Colonic mucosa (tissue), 4 donors: ENCODE results near the gene ANKRD63. TPM values are rescaled to one million over a fixed set of nuclear protein-coding genes. Genes with fewer than 3 reads are reported as not detected.
A peak's percentile ranks its signal among the peaks of the same experiment; 100 is the strongest.

ENCODE experiments used
- DNase-seq: peaks from one replicate; pipeline ENCODE4 v3.0.0-alpha.2; 2020
- H3K27ac ChIP-seq: fragments of 200-600 bp; one replicate; pipeline ENCODE4 v1.8.0; 2021
- H3K27me3 ChIP-seq: fragments of 200-600 bp; one replicate; pipeline ENCODE4 v1.8.0; 2021
- H3K36me3 ChIP-seq: fragments of 200-600 bp; one replicate; pipeline ENCODE4 v1.8.0; 2021
- H3K4me1 ChIP-seq: fragments of 200-600 bp; one replicate; pipeline ENCODE4 v1.8.0; 2021; ENCODE audit warnings: mild to moderate bottlenecking
- H3K4me3 ChIP-seq: fragments of 200-600 bp; one replicate; pipeline ENCODE4 v1.8.0; 2021
- H3K9ac ChIP-seq, 2 donors: one replicate each; pipeline ENCODE4 v1.7.0; 2013; ENCODE audit warnings: control low read depth in 2 of 2, low read depth in 2 of 2, low read length in 2 of 2
- H3K9me3 ChIP-seq: fragments of 200-600 bp; one replicate; pipeline ENCODE4 v1.8.0; 2021
- intact Hi-C: fragments of 100-400 bp; cut with DNase I; formaldehyde crosslinking; loops from one replicate; pipeline ENCODE4 v1.14.1; 2022
- total RNA-seq, 2 donors: library from RNA; stranded (reverse); fragmentation: NEBNext Ultra II Directional in 1 of 2; extraction: Animal tissue kit (Norgen Biotek cat#: 25700) in 1 of 2; gene quantifications; one replicate each; pipeline ENCODE4 v1.2.1, GENCODE V29; 2021
- TF ChIP-seq, protein P1 (sequence below): fragments of 200-600 bp; IDR thresholded peaks from one replicate; pipeline ENCODE4 v1.8.0; 2022; ENCODE audit warnings: antibody characterized with exemption, mild to moderate bottlenecking
- donor health status: healthy.
- donor health status: DM: no; HTN: no; CAD: no.
- donor health status: DM: no; HTN: no; CAD: no.

The ANKRD63 gene
- total RNA-seq, 2 donors from 2014 or later = not detected

DNA sequence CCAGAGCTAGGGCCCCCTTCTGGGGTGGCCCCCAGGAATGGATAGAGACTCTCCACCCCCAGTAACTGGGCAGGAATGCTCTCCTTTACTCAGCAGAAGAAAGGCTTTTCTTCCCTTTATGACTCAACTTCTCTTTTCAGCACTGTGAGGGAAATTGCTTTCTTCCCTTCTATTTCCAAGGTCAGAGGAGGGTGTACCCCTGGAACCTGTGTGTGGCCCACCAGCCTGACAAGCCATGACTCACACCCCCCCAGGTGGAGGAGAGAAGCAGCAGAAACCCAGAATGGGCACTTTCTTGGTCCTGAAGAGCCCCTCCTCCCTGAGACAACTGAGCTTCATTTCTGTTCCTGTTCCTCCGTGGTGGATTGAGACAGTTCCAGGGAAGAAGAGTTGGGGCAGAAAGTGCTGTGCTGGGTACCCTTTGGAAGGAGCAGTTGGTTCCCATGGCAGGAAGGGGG lies 2.7 kb upstream of the ANKRD63 start:
- Histone ChIP-seq H3K9me3 (no peaks in the 10 kb centered on the region), H3K27me3 (peaks cover 33% of the 10 kb centered on the region), H3K36me3 (no peaks in the 10 kb centered on the region), H3K27ac (no peak overlapping the region), H3K4me1 (peaks cover 10% of the 10 kb centered on the region), H3K9ac (no peak overlapping the region), H3K4me3 (no peak overlapping the region)
- TF ChIP-seq, protein P1, sequence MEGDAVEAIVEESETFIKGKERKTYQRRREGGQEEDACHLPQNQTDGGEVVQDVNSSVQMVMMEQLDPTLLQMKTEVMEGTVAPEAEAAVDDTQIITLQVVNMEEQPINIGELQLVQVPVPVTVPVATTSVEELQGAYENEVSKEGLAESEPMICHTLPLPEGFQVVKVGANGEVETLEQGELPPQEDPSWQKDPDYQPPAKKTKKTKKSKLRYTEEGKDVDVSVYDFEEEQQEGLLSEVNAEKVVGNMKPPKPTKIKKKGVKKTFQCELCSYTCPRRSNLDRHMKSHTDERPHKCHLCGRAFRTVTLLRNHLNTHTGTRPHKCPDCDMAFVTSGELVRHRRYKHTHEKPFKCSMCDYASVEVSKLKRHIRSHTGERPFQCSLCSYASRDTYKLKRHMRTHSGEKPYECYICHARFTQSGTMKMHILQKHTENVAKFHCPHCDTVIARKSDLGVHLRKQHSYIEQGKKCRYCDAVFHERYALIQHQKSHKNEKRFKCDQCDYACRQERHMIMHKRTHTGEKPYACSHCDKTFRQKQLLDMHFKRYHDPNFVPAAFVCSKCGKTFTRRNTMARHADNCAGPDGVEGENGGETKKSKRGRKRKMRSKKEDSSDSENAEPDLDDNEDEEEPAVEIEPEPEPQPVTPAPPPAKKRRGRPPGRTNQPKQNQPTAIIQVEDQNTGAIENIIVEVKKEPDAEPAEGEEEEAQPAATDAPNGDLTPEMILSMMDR = no peak
- DNase-seq = no peak
- intact Hi-C loops = no loop called here

DNA sequence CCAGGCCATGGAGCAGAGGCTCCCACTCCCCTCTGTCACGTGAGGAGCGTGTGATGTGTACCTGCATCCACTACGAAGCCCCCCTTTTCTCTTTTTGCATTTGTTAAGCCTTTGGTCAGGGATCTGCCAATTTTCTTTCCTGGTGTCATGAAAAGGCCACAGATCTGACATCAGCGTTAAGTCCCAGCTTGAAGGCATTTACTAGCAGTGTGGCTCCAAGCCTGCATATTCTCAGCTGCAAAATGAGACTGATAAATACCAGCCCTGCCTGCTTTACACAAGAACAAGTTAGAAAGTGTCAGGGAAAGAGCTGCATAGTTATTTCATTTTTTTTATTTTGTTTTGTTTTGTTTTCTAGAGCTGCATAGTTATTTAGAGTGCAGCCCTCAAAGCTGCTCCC lies 2.3 kb upstream of the ANKRD63 start:
- H3K36me3 ChIP-seq = no peaks in the 10 kb centered on the region
- H3K27ac ChIP-seq = no peak overlapping the region
- H3K4me1 ChIP-seq = peaks cover 10% of the 10 kb centered on the region
- H3K27me3 ChIP-seq = peaks cover 38% of the 10 kb centered on the region
- H3K9me3 ChIP-seq = no peaks in the 10 kb centered on the region
- no peak overlapping the region for H3K9ac ChIP-seq
- no peak for DNase-seq
- no peak overlapping the region for H3K4me3 ChIP-seq
- TF ChIP-seq, protein P1 = no peak
- intact Hi-C loops = no loop called here

DNA sequence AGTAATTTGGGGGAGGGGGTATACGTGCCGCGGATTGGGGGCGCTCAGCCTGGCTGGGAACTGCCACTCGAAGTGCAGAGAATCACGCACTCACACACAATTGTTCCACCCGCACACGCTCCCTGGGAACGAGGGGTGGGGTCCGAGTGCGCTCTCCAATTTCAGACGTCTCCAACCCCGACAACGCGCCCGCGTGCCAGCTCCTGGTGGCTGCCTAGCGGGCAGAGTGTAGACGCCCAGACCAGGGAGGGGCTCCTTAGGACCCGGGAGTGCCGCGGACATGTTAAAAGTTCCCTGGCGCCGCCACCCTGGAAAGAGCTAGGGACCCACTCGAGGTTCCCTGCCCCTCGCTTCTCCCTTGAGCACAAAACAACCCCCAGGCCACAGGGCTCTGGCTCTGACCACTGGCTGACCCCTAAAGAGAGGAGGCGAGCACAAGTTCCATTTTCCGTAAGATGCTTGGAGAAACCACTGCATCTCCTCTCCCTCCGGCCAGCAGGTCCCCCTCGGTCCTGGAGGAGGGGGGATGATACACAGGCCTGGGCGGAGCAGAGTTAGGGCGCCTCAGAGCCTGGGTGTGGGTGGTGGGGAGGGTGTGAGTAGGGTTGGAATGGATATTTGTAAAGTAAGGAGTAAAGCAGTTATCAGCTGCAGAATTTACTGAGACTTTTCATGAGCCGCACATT lies 894 bp upstream of the ANKRD63 start:
- peaks cover 44% of the 10 kb centered on the region for H3K27me3 ChIP-seq
- peaks cover 14% of the 10 kb centered on the region for H3K4me1 ChIP-seq
- no peak overlapping the region for H3K4me3 ChIP-seq
- intact Hi-C loops = no loop called here
- TF ChIP-seq, protein P1 = no peak
- H3K27ac ChIP-seq = no peak overlapping the region
- no peaks in the 10 kb centered on the region for H3K36me3 ChIP-seq
- H3K9me3 ChIP-seq = no peaks in the 10 kb centered on the region
- no peak for DNase-seq
- H3K9ac ChIP-seq = no peak overlapping the region

DNA sequence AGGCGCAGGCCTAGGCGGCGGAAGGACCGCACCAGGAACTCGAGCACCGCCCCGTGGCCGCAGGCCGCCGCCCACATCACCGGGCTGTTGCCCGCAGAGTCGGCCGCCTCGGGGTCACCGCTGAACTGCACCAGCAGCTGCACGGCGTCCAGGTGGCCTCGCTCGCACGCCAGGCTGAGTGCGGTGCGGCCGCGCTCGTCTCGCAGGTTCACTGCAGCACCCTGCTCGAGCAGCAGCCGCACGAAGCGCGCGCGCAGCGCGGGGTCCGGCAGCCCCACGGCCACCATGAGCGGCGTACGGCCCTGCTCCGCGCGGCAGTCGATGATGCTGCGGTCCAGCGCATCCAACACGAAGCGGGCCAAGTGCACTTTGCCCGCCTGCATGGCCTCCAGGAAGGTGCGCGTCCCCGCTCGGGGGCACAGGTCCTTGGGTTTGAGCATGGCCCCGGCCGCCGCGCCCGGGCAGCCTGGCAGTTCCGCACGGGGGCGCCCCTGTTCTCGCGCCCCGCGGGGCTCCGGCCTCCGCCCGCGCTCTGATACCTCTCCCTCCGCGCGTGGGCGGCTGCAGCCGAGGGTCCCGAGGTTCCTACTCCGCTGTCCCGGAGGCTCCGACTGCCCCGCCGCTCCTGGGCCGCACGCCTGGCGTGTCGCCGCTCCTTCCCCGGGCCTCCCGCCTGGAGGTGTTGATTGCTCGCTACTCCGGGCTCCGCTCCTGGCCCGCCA lies 556 bp downstream of the ANKRD63 start:
- Histone ChIP-seq H3K4me1 (peaks cover 14% of the 10 kb centered on the region), H3K27ac (no peak overlapping the region), H3K9ac (peak overlapping the region in 1 of 2 donors; percentile 60), H3K9me3 (no peaks in the 10 kb centered on the region), H3K36me3 (no peaks in the 10 kb centered on the region), H3K27me3 (peaks cover 44% of the 10 kb centered on the region), H3K4me3 (peak overlapping the region; percentile 47)
- peak; percentile 60 for DNase-seq
- intact Hi-C loops = no loop called here
- TF ChIP-seq, protein P1 = peak; percentile 33

DNA sequence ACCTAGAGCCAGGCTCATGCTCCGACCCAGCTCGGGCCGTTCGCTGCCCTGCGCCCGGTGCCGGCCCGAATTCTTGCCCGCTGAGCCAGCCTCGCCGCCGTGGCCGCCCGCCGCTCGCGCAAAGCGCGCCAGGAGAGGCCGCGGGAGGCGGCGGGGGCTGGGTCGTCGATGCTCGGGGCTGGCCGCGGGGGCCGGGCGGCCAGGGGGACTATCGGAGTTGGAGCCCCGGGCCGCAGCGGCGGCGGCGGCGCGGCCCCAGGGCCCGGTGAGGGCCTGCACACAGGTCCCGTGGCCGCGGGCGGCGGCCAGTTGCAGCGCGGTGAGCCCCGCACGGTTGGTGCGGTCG lies 1.1 kb downstream of the ANKRD63 start:
- Histone ChIP-seq H3K9ac (peak overlapping the region in 1 of 2 donors; percentile 60), H3K9me3 (no peaks in the 10 kb centered on the region), H3K27me3 (peaks cover 44% of the 10 kb centered on the region), H3K36me3 (no peaks in the 10 kb centered on the region), H3K4me1 (peaks cover 14% of the 10 kb centered on the region), H3K4me3 (peak overlapping the region; percentile 47), H3K27ac (no peak overlapping the region)
- intact Hi-C loops = no loop called here
- TF ChIP-seq, protein P1 = no peak
- DNase-seq = no peak
